Spinal cord (tissue), 10 donors: ENCODE data around the gene RNF144A. TPM values are rescaled to one million over a fixed set of nuclear protein-coding genes. Genes with fewer than 3 reads are reported as not detected.

Experiments
- DNase-seq, 6 donors: peaks; one replicate each; pipeline versions ENCODE4 v3.0.0 to v3.0.0-alpha.2; 2013 to 2015; ENCODE audit warnings: low spot score in 6 of 6, low read depth in 4 of 6
- H3K27ac ChIP-seq: one replicate; pipeline ENCODE4 v1.5.1; 2013; ENCODE audit warnings: low read depth, low read length, control low read depth
- H3K27me3 ChIP-seq: one replicate; pipeline ENCODE4 v1.6.1; 2013; ENCODE audit warnings: low read length; ENCODE audit not compliant: control insufficient read depth, insufficient read depth
- H3K36me3 ChIP-seq: one replicate; pipeline ENCODE4 v1.6.1; 2013; ENCODE audit warnings: low read length; ENCODE audit not compliant: control insufficient read depth, insufficient read depth
- H3K4me1 ChIP-seq: one replicate; pipeline ENCODE4 v1.6.1; 2013; ENCODE audit warnings: low read length; ENCODE audit not compliant: control insufficient read depth, insufficient read depth
- H3K4me3 ChIP-seq: one replicate; pipeline ENCODE4 v1.5.1; 2013; ENCODE audit warnings: low read depth, low read length, control low read depth
- H3K9me3 ChIP-seq: one replicate; pipeline ENCODE4 v1.6.1; 2013; ENCODE audit warnings: low read length; ENCODE audit not compliant: control insufficient read depth, insufficient read depth
- WGBS: methylation state at CpG from one replicate; pipeline ENCODE4 v1.1.5; 2013; ENCODE audit warnings: missing lambda C conversion rate; ENCODE audit not compliant: insufficient coverage; 5-methylcytosine and 5-hydroxymethylcytosine counted together
- polyA plus RNA-seq, 2 donors: library from polyadenylated mRNA; unstranded; fragments of 120-200 nt; gene quantifications; one replicate each; pipeline ENCODE4 v1.2.1, GENCODE V29; 2013; ENCODE audit not compliant: insufficient read length in 2 of 2
- total RNA-seq, 2 donors: library from RNA; depleted of rRNA in 1 of 2; stranded (reverse); fragments of 120-200 nt in 1 of 2; fragments of >200 nt in 1 of 2; gene quantifications; one replicate each; pipeline versions ENCODE4 v1.2.3 to v1.2.4, GENCODE V29; 2013 to 2014
- donor health status: healthy.

The RNF144A gene
- total and polyA plus RNA-seq, 4 donors, result 38.2 to 94.0 (median 76.7) TPM

DNA sequence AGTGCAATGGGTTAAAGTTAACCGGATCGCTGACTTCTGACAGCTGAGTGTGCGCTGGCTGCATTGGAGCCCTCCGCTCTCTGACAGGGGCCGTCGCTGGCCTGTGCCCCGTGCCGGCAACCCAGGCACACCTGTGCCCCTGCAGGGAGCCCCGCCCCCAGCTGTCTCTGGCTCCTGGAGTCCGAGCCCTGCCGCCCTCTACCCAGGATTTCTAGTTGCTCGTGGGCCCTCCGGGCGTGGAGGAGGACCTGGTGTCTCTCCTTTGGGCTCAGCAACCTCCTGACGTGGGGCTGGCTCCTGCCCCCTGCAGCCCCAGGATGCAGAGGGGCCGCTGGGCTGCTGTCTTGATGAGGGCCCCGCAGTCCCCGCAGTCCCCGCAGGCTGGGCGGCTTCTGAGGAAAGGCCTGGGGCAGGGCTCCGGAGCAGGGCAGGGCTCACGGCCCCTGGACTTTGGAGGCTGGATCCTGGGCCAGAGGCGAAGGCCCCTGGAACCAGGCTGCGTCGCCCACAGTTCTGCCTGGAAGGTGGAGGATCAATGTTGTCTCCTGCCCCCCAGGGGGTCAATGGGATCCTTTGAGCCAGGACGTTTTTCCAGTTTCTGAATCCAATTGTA is 172.8 kb downstream of the RNF144A start:
- WGBS, result 85% methylated on average over 25 of the region's 26 CpGs
- H3K9me3 ChIP-seq, result no peaks in the 10 kb centered on the region
- no peaks in the 10 kb centered on the region for H3K4me1 ChIP-seq
- H3K27ac ChIP-seq, result no peak overlapping the region
- H3K27me3 ChIP-seq, result no peaks in the 10 kb centered on the region
- H3K4me3 ChIP-seq, result no peak overlapping the region
- no peak for DNase-seq
- peaks cover 10% of the 10 kb centered on the region for H3K36me3 ChIP-seq

DNA sequence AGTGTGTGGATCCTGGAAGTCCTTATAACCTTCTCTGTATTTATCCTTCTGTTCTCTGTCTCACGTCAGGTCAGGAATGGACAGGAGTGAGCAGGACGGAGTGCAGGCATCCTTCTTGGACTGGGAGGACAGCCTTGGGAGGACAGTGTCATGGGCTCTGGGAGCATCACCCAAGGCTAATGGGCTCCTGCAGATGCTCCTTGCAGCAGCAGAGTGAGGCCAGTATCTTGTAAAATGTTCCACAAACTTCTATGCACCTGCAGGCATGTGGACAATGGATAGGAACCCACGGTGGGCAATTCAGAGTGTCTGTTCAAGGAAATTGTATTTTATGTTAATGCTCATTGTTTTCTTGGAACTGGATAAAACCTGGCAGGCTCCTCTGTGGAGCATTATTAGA is 176.2 kb downstream of the RNF144A start:
- Histone ChIP-seq H3K4me1 (peaks cover 12% of the 10 kb centered on the region), H3K4me3 (no peak overlapping the region), H3K36me3 (peaks cover 10% of the 10 kb centered on the region), H3K27me3 (no peaks in the 10 kb centered on the region), H3K27ac (no peak overlapping the region), H3K9me3 (no peaks in the 10 kb centered on the region)
- no peak for DNase-seq
- 94% methylated on average over 2 of the region's 3 CpGs for WGBS

Other genes starting within 250 kb of the RNF144A start
- gene CMPK2, start 51.5 kb upstream of the RNF144A start, total RNA-seq, result 10 to 100 TPM in 1 of 2 donors, 1 to 10 TPM in 1; 7.3 to 15.3 TPM
- 1 to 10 TPM; 6.6 to 7.5 TPM for gene CMPK2, start 51.5 kb upstream of the RNF144A start, polyA plus RNA-seq
- 10 to 100 TPM in 1 of 2 donors, 1 to 10 TPM in 1; 6.9 to 13.9 TPM for gene RSAD2, start 39.6 kb upstream of the RNF144A start, total RNA-seq
- gene RSAD2, start 39.6 kb upstream of the RNF144A start, polyA plus RNA-seq, result 1 to 10 TPM; 2.1 to 2.8 TPM